Psoas muscle (tissue), 8 donors: ENCODE measurements around the gene LIMS1. TPM values are rescaled to one million over a fixed set of nuclear protein-coding genes. Genes with fewer than 3 reads are reported as not detected.
"Not testable (repeated sequence)": the region's sequence is repeated elsewhere in the genome, so short reads cannot be mapped to it uniquely, and the experiment has no call there.

Experiments used
- ATAC-seq, 4 donors: fragments of 200-7000 bp; cut with Tn5 transposase; one replicate each; pipeline ENCODE4 v1.9.1; 2020; ENCODE audit warnings: moderate library complexity in 3 of 4, mild to moderate bottlenecking in 2 of 4
- DNase-seq, 2 donors: peaks; one replicate each; pipeline ENCODE4 v3.0.0-alpha.2; 2020
- H3K27ac ChIP-seq: fragments of 200-600 bp; one replicate; pipeline ENCODE4 v1.8.0; 2022
- H3K27me3 ChIP-seq, 3 donors: fragments of 200-600 bp in 1 of 3; one replicate each; pipeline versions ENCODE4 v1.6.1 to v1.8.0; 2013 to 2022; ENCODE audit warnings: low read length in 2 of 3, mild to moderate bottlenecking in 2 of 3, moderate library complexity in 1 of 3; ENCODE audit not compliant: insufficient read depth in 3 of 3
- H3K36me3 ChIP-seq, 2 donors: fragments of 200-600 bp in 1 of 2; one replicate each; pipeline versions ENCODE4 v1.6.1 to v1.8.0; 2013 to 2022; ENCODE audit warnings: low read depth in 1 of 2, mild to moderate bottlenecking in 1 of 2, moderate library complexity in 1 of 2; ENCODE audit not compliant: insufficient read depth in 1 of 2
- H3K4me1 ChIP-seq: fragments of 200-600 bp; one replicate; pipeline ENCODE4 v1.8.0; 2022
- H3K4me3 ChIP-seq: fragments of 200-600 bp; one replicate; pipeline ENCODE4 v1.8.0; 2022; ENCODE audit warnings: mild to moderate bottlenecking
- H3K9me3 ChIP-seq: fragments of 200-600 bp; one replicate; pipeline ENCODE4 v1.8.0; 2022
- CTCF ChIP-seq: fragments of 200-600 bp; IDR thresholded peaks from one replicate; pipeline ENCODE4 v1.8.0; 2022; ENCODE audit warnings: antibody characterized with exemption
- WGBS, 3 donors: extraction: QIAGEN DNeasy Blood & Tissue Kit; methylation state at CpG; one replicate each; pipeline versions ENCODE4 v1.1.6 to v1.1.7; 2013; 5-methylcytosine and 5-hydroxymethylcytosine counted together
- intact Hi-C, 2 donors: fragments of 100-400 bp; cut with DNase I; formaldehyde crosslinking; loops; one replicate each; pipeline versions ENCODE4 v1.11.0 to v1.14.2; 2022
- polyA plus RNA-seq, 3 donors: library from polyadenylated mRNA; stranded (reverse); fragments of 200-250 nt; gene quantifications; one replicate each; pipeline ENCODE4 v1.2.3, GENCODE V29; 2013
- total RNA-seq, 4 donors: library from RNA; stranded (reverse); fragmentation: NEBNext Ultra II Directional in 2 of 4; extraction: Animal tissue kit (Norgen Biotek cat#: 25700) in 2 of 4; gene quantifications; one replicate each; pipeline versions ENCODE4 v1.2.1 to v1.2.4, GENCODE V29; 2021 to 2023
- donor health status: healthy with polysubstance abuse.
- donor health status: DM: no; HTN: no; CAD: no; lungs with moderate emphysema.
- donor health status: Bipolar disorder and iron deficiency.
- donor health status: healthy.
- donor health status: DM: yes; HTN: yes; CAD: no.
- donor health status: DM: no; HTN: no; CAD: no.
- donor health status: DM: no; HTN: no; CAD: no.
- donor health status: DM: yes; HTN: yes; CAD: no.

The LIMS1 gene
- total and polyA plus RNA-seq, 7 donors, result 50.5 to 287 (median 180) TPM

- Histone ChIP-seq H3K4me3 (no peak overlapping the region), H3K27ac (peak overlapping the region; percentile 60), H3K9me3 (no peaks in the 10 kb centered on the region), H3K36me3 (no peaks in the 10 kb centered on the region), H3K4me1 (peaks cover 62% of the 10 kb centered on the region), H3K27me3 (no peaks in the 10 kb centered on the region)
- WGBS, 3 donors, result 44 to 58% (median 46%) methylated on average over 7 of the region's 7 CpGs
- no peak for DNase-seq
- ATAC-seq, result peak; percentile 41 to 49 (median 44)
- TF ChIP-seq CTCF, result no peak
- intact Hi-C loops, result loop anchor here in 1 of 2 donors (5.0 kb wide), 1 partner anchor 38 kb away; no protein-coding TSS in a partner anchor
Measured at GRCh38 chr2:108594132-108594981, 60.1 kb downstream of the LIMS1 start.

- no peaks in the 10 kb centered on the region for H3K27me3 ChIP-seq
- no peaks in the 10 kb centered on the region for H3K36me3 ChIP-seq
- no peak for DNase-seq
- H3K9me3 ChIP-seq, result no peaks in the 10 kb centered on the region
- peaks cover 56% of the 10 kb centered on the region for H3K4me1 ChIP-seq
- ATAC-seq, result peak; percentile 70 to 82 (median 71)
- intact Hi-C loops, result loop anchor here in 1 of 2 donors (5.0 kb wide), 1 partner anchor 37 kb away; no protein-coding TSS in a partner anchor
- no peak for TF ChIP-seq CTCF
- WGBS, 3 donors, result 31 to 54% (median 37%) methylated on average over 4 of the region's 4 CpGs
- H3K4me3 ChIP-seq, result no peak overlapping the region
- H3K27ac ChIP-seq, result peak overlapping the region; percentile 60
Measured at GRCh38 chr2:108594982-108595464, 60.8 kb downstream of the LIMS1 start.

- ATAC-seq, result peak in 2 of 4 donors; percentile 23 to 37
- DNase-seq, H3K36me3 ChIP-seq: not testable (repeated sequence)
Measured at GRCh38 chr2:108595771-108596170, 61.5 kb downstream of the LIMS1 start.

GRCh38 chr2:108597105-108597744 is 63.0 kb downstream of the LIMS1 start:
- H3K27ac ChIP-seq, result not testable (repeated sequence)

More at GRCh38 chr2:108595771-108596170, 61.5 kb downstream of the LIMS1 start:
- Histone ChIP-seq H3K4me1 (peaks cover 48% of the 10 kb centered on the region), H3K27ac (peak overlapping the region; percentile 60)
- H3K4me3 ChIP-seq, H3K27me3 ChIP-seq, intact Hi-C loops, H3K9me3 ChIP-seq: not testable (repeated sequence)
- 54 to 70% (median 70%) methylated on average over 3 to 4 of the region's 4 CpGs for WGBS, 3 donors

GRCh38 chr2:108601199-108601598 is 66.9 kb downstream of the LIMS1 start:
- H3K36me3 ChIP-seq, H3K9me3 ChIP-seq, intact Hi-C loops, DNase-seq, ATAC-seq, H3K4me3 ChIP-seq, H3K27ac ChIP-seq, H3K27me3 ChIP-seq: not testable (repeated sequence)
- WGBS, 3 donors, result 82 to 91% (median 85%) methylated on average over 10 of the region's 10 CpGs
- peaks cover 19% of the 10 kb centered on the region for H3K4me1 ChIP-seq

More at GRCh38 chr2:108597105-108597744, 63.0 kb downstream of the LIMS1 start:
- intact Hi-C loops, H3K9me3 ChIP-seq, H3K36me3 ChIP-seq, H3K27me3 ChIP-seq, H3K4me3 ChIP-seq, DNase-seq: not testable (repeated sequence)
- H3K4me1 ChIP-seq, result peaks cover 45% of the 10 kb centered on the region
- 54 to 59% (median 57%) methylated on average over 7 of the region's 7 CpGs for WGBS, 3 donors
- peak in 3 of 4 donors; percentile 54 to 65 (median 58) for ATAC-seq

- Histone ChIP-seq H3K27me3 (no peaks in the 10 kb centered on the region), H3K4me1 (peaks cover 19% of the 10 kb centered on the region), H3K4me3 (no peak overlapping the region), H3K36me3 (no peaks in the 10 kb centered on the region), H3K9me3 (no peaks in the 10 kb centered on the region), H3K27ac (no peak overlapping the region)
- intact Hi-C loops, result no loop called here
- ATAC-seq (no peak), DNase-seq (no peak)
- TF ChIP-seq CTCF, result no peak
Measured at GRCh38 chr2:108602422-108602821, 68.2 kb downstream of the LIMS1 start.
